HepG2 (cell line): Measurements from ENCODE around the gene OGG1. TPM values are rescaled to one million over a fixed set of nuclear protein-coding genes. Genes with fewer than 3 reads are reported as not detected.

Source experiments
- ATAC-seq: fragments of 200-7000 bp; cut with Tn5 transposase; 3 replicates; pipeline ENCODE4 v1.9.1; 2020; ENCODE audit warnings: mild to moderate bottlenecking, moderate library complexity
- Bru-seq: library from RNA; stranded (reverse); fragments of 400-500 nt; gene quantifications from one replicate; lab custom pipeline; 2021; lab: Mats Ljungman, UMichigan
- BruChase-seq, 2 experiments: library from RNA; stranded (reverse); fragments of 400-500 nt; gene quantifications; one replicate each; lab custom pipeline; 2021; lab: Mats Ljungman, UMichigan
- BruUV-seq: library from RNA; stranded (reverse); fragments of 400-500 nt; replicated peaks from 2 replicates; lab custom pipeline; 2021; lab: Mats Ljungman, UMichigan
- CTCF ChIA-PET: fragments of 300-600 bp; formaldehyde crosslinking; extraction: SDS; loops from one replicate; lab custom pipeline; 2021; ENCODE audit warnings: low total read pairs, inconsistent platforms, low intra/inter-chr PET ratio; lab: Yijun Ruan, JAX
- POLR2A ChIA-PET: fragments of 350-600 bp; sonication (Branson Sonifier 250); formaldehyde crosslinking; loops from one replicate; lab custom pipeline; 2020; ENCODE audit warnings: antibody characterized with exemption, inconsistent platforms; lab: Yijun Ruan, JAX
- DNase-seq: peaks from one replicate; pipeline ENCODE4 v3.0.0-alpha.2; 2015; ENCODE audit warnings: low spot score
- FAIRE-seq: peaks from 3 replicates; lab custom pipeline; 2011; peaks lifted over from hg19 to GRCh38; lab: Jason Lieb, UNC
- H2AFZ ChIP-seq: one replicate; pipeline ENCODE4 v1.6.1; 2011; ENCODE audit warnings: low read length, inconsistent platforms
- H3K27ac ChIP-seq: fragments of 300-600 bp; 3 replicates; pipeline ENCODE4 v1.8.0; 2011; ENCODE audit warnings: mixed run types, mild to moderate bottlenecking, mixed read lengths, low read length, inconsistent platforms; ENCODE audit not compliant: insufficient read depth; ENCODE audit errors: extremely low read length
- H3K27me3 ChIP-seq, 2 experiments: fragments of 200-600 bp in 1 of 2; 2 replicates in 1 of 2; 3 replicates in 1 of 2; pipeline versions ENCODE4 v1.6.0 to v1.8.0; 2011; ENCODE audit warnings: low read length in 2 of 2, mild to moderate bottlenecking in 2 of 2, moderate library complexity in 2 of 2, inconsistent platforms in 1 of 2; ENCODE audit not compliant: insufficient read depth in 2 of 2, control insufficient read depth in 1 of 2
- H3K36me3 ChIP-seq, 2 experiments: fragments of 200-600 bp in 1 of 2; replicated peaks in 1 of 2; 2 replicates in 1 of 2; 3 replicates in 1 of 2; pipeline versions ENCODE4 v1.5.1 to v1.8.0; 2011; ENCODE audit warnings: low read length in 2 of 2, inconsistent platforms in 1 of 2; ENCODE audit not compliant: insufficient read depth in 2 of 2, control insufficient read depth in 1 of 2
- H3K4me1 ChIP-seq: 2 replicates; pipeline ENCODE4 v1.5.1; 2012; ENCODE audit warnings: low read length, inconsistent platforms; ENCODE audit not compliant: insufficient read depth
- H3K4me2 ChIP-seq: 2 replicates; pipeline ENCODE4 v1.6.0; 2011; ENCODE audit warnings: low read depth, low read length, inconsistent platforms
- H3K4me3 ChIP-seq, 3 experiments: fragments of 200-600 bp in 1 of 3; sonication (generic), shearing (Covaris generic) in 1 of 3; replicated peaks in 1 of 3; 2 replicates each; pipeline ENCODE4 v1.5.1; 2011 to 2016; ENCODE audit warnings: low read length in 3 of 3, inconsistent platforms in 2 of 3, low read depth in 2 of 3, mild to moderate bottlenecking in 2 of 3, control low read depth in 1 of 3, mixed read lengths in 1 of 3; ENCODE audit not compliant: insufficient read depth in 1 of 3
- H3K79me2 ChIP-seq: one replicate; pipeline ENCODE4 v1.6.1; 2011; ENCODE audit warnings: low read length, inconsistent platforms; ENCODE audit not compliant: insufficient read depth
- H3K9ac ChIP-seq: 2 replicates; pipeline ENCODE4 v1.6.0; 2011; ENCODE audit warnings: mild to moderate bottlenecking, low read depth, low read length, inconsistent platforms; ENCODE audit not compliant: insufficient read depth
- H3K9me3 ChIP-seq: 2 replicates; pipeline ENCODE4 v1.5.1; 2012; ENCODE audit warnings: mild to moderate bottlenecking, low read length
- H4K20me1 ChIP-seq: 2 replicates; pipeline ENCODE4 v1.6.0; 2011; ENCODE audit warnings: inconsistent platforms, mild to moderate bottlenecking, low read length, moderate library complexity; ENCODE audit not compliant: insufficient read depth
- EZH2 ChIP-seq: conservative IDR thresholded peaks from 2 replicates; pipeline ENCODE4 v1.6.1; 2012; ENCODE audit warnings: mild to moderate bottlenecking, low read depth, low read length, moderate library complexity
- FOXM1 ChIP-seq: sonication (generic); formaldehyde crosslinking; IDR thresholded peaks from 2 replicates; pipeline ENCODE4 v1.5.0; 2020; ENCODE audit warnings: missing genetic modification reagents
- GABPB1 ChIP-seq: IDR thresholded peaks from 2 replicates; pipeline ENCODE4 v1.6.1; 2016; ENCODE audit warnings: mild to moderate bottlenecking, missing genetic modification reagents, moderate library complexity, missing compliant biosample characterization
- GZF1 ChIP-seq: sonication (generic); formaldehyde crosslinking; IDR thresholded peaks from 2 replicates; pipeline ENCODE4 v1.5.1; 2020; ENCODE audit warnings: mild to moderate bottlenecking, missing genetic modification reagents
- HMGXB4 ChIP-seq, 2 experiments: sonication (generic) in 1 of 2; formaldehyde crosslinking in 1 of 2; IDR thresholded peaks; 2 replicates each; pipeline versions ENCODE4 v1.4.0 to v1.6.1; 2018 to 2020; ENCODE audit warnings: missing genetic modification reagents in 2 of 2, borderline replicate concordance in 1 of 2, low read depth in 1 of 2, mild to moderate bottlenecking in 1 of 2, missing biosample characterization in 1 of 2
- TOE1 ChIP-seq: sonication (generic); formaldehyde crosslinking; IDR thresholded peaks from 2 replicates; pipeline ENCODE4 v1.4.0; 2020; ENCODE audit warnings: mild to moderate bottlenecking, missing genetic modification reagents
- ZNF83 ChIP-seq: sonication (generic); formaldehyde crosslinking; IDR thresholded peaks from 2 replicates; pipeline ENCODE4 v1.4.0; 2020; ENCODE audit warnings: missing genetic modification reagents, mild to moderate bottlenecking, borderline replicate concordance
- WGBS: methylation state at CpG from one replicate; pipeline ENCODE4 v1.1.6; 2017; ENCODE audit warnings: low lambda C conversion rate; 5-methylcytosine and 5-hydroxymethylcytosine counted together
- in situ Hi-C: cut with HindIII; loops from 2 replicates; pipeline ENCODE4 v1.10.0; 2017; ENCODE audit warnings: low pct_unique_long_range_greater_than_20kb; ENCODE audit not compliant: extremely low pct_ligation_motif_present
- intact Hi-C: fragments of 100-400 bp; cut with micrococcal nuclease; formaldehyde crosslinking; loops from one replicate; pipeline ENCODE4 v1.10.0; 2022; ENCODE audit not compliant: unreplicated experiment
- long read RNA-seq, 2 experiments: library from RNA in 1 of 2; library from polyadenylated mRNA in 1 of 2; stranded (forward) in 1 of 2; unstranded in 1 of 2; transcript quantifications; one replicate each; pipeline ENCODE4 v2.0.0, GENCODE V29; 2019 to 2022
- polyA minus RNA-seq, 3 experiments: library from RNA; depleted of rRNA, polyadenylated mRNA; stranded (reverse); fragments of >200 nt; gene quantifications; 2 replicates each; pipeline ENCODE4 v1.2.3, GENCODE V29; 2011; ENCODE audit warnings: low replicate concordance in 1 of 3
- polyA plus RNA-seq, 8 experiments: library from polyadenylated mRNA; depleted of rRNA in 3 of 8; stranded (reverse) in 7 of 8; unstranded in 1 of 8; fragments of >200 nt; fragmentation: Illumina TruSeq in 4 of 8; extraction: Trizol in 4 of 8; gene quantifications; 2 replicates each; pipeline versions ENCODE4 v1.2.1 to v1.2.3, GENCODE V29; 2011 to 2016; ENCODE audit warnings: low read depth in 4 of 8, missing spikeins in 1 of 8, mixed read lengths in 1 of 8; ENCODE audit not compliant: insufficient read depth in 1 of 8
- total RNA-seq, 5 experiments: library from RNA; depleted of rRNA; stranded (reverse); fragments of >200 nt; fragmentation: Illumina TruSeq; extraction: Trizol; gene quantifications; 2 replicates each; pipeline ENCODE4 v1.2.3, GENCODE V29; 2016; ENCODE audit warnings: low read depth in 1 of 5
- TF ChIP-seq, protein P1 (sequence below): sonication (generic); IDR thresholded peaks from 2 replicates; pipeline ENCODE4 v1.6.1; 2016; ENCODE audit warnings: low read depth, borderline replicate concordance
- TF ChIP-seq, protein P2 (sequence below): sonication (generic); formaldehyde crosslinking; IDR thresholded peaks from 2 replicates; pipeline ENCODE4 v1.5.0; 2020; ENCODE audit warnings: mild to moderate bottlenecking, missing genetic modification reagents

Gene OGG1
- 23.8 and 28.7 TPM in 2 replicates for total RNA-seq (2016; rRNA removed; fragmentation: Illumina TruSeq; extraction: Trizol)
- total RNA-seq (2016; cell fraction: cytosol; rRNA removed; fragmentation: Illumina TruSeq; extraction: Trizol; ENCODE audit: low read depth) = 45.5 and 45.8 TPM in 2 replicates
- 26.5 and 28.3 TPM in 2 replicates for total RNA-seq (2016; cell fraction: insoluble cytoplasmic fraction; rRNA removed; fragmentation: Illumina TruSeq; extraction: Trizol)
- total RNA-seq (2016; cell fraction: membrane; rRNA removed; fragmentation: Illumina TruSeq; extraction: Trizol) = 17.8 and 19.8 TPM in 2 replicates
- 23.3 and 24.6 TPM in 2 replicates for total RNA-seq (2016; cell fraction: nucleus; rRNA removed; fragmentation: Illumina TruSeq; extraction: Trizol)
- polyA plus RNA-seq (2011; rRNA removed) = 33.2 and 38.9 TPM in 2 replicates
- polyA plus RNA-seq (2011; cell fraction: cytosol; rRNA removed) = 23.2 and 27.3 TPM in 2 replicates
- 48.7 and 59.7 TPM in 2 replicates for polyA plus RNA-seq (2011; cell fraction: nucleus; rRNA removed)
- 19.0 and 19.1 TPM in 2 replicates for polyA plus RNA-seq (2012)
- 9.3 and 10.9 TPM in 2 replicates for polyA plus RNA-seq (2016; cell fraction: cytosol; fragmentation: Illumina TruSeq; extraction: Trizol; ENCODE audit: low read depth)
- 31.9 and 32.4 TPM in 2 replicates for polyA plus RNA-seq (2016; cell fraction: insoluble cytoplasmic fraction; fragmentation: Illumina TruSeq; extraction: Trizol; ENCODE audit: low read depth)
- 15.9 and 18.6 TPM in 2 replicates for polyA plus RNA-seq (2016; cell fraction: membrane; fragmentation: Illumina TruSeq; extraction: Trizol; ENCODE audit: low read depth)
- 26.3 and 38.4 TPM in 2 replicates for polyA plus RNA-seq (2016; cell fraction: nucleus; fragmentation: Illumina TruSeq; extraction: Trizol; ENCODE audit: insufficient read depth, low read depth)
- 89.8 and 134 TPM in 2 replicates for polyA minus RNA-seq (2011; rRNA and poly(A)+ RNA removed; ENCODE audit: low replicate concordance)
- polyA minus RNA-seq (2011; cell fraction: cytosol; rRNA and poly(A)+ RNA removed) = 15.1 and 17.1 TPM in 2 replicates
- 56.5 and 63.9 TPM in 2 replicates for polyA minus RNA-seq (2011; cell fraction: nucleus; rRNA and poly(A)+ RNA removed)
- Bru-seq, nascent RNA = percentile 71 among the genes with signal in this experiment
- BruChase-seq, experiment 1, labeled RNA remaining after a 6-hour chase = percentile 57 among the genes with signal in this experiment
- percentile 64 among the genes with signal in this experiment for BruChase-seq, experiment 2, labeled RNA remaining after a 2-hour chase
- long read RNA-seq, experiment 1, transcript OGG1-205 (7 exons, 1,744 nt) = major isoform, 9 of 16 reads
- long read RNA-seq, experiment 1, partial matches to known transcripts = 2 of 16 reads
- long read RNA-seq, experiment 1, other reads (novel, unspliced or antisense) = 3 of 16 reads
- long read RNA-seq, experiment 2, full-length matches to known transcripts = 29 of 46 reads
- long read RNA-seq, experiment 2, partial matches to known transcripts = 8 of 46 reads
- long read RNA-seq, experiment 2, other reads (novel, unspliced or antisense) = 9 of 46 reads

GRCh38 chr3:9749645-9750555 lies at the start of gene OGG1:
Gene OGG1 (plus strand): TSS chr3:9749952. CDS start chr3:9750287, 335 bp downstream.
- FAIRE-seq = peak; percentile 96
- peak within 1 kb of the TSS; percentile 77 for H3K9ac ChIP-seq
- TSS peak; percentile 51 for BruUV-seq
- TF ChIP-seq, protein P1, sequence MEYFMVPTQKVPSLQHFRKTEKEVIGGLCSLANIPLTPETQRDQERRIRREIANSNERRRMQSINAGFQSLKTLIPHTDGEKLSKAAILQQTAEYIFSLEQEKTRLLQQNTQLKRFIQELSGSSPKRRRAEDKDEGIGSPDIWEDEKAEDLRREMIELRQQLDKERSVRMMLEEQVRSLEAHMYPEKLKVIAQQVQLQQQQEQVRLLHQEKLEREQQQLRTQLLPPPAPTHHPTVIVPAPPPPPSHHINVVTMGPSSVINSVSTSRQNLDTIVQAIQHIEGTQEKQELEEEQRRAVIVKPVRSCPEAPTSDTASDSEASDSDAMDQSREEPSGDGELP = peak; percentile 93
- TF ChIP-seq EZH2 (no peak), ZNF83 (CRISPR knock-in tag) (0 out of 2 replicates have a peak, but pooled peaks have one; percentile 79), GABPB1 (CRISPR knock-in tag) (peak; percentile 95), HMGXB4 (CRISPR knock-in tag; IDR thresholded peaks at IDR 0.05; ENCODE audit: borderline replicate concordance in 1 of 2, low read depth in 1 of 2) (peak in 1 of 2 experiments; percentile 35; a peak in 2 of 4 replicates), FOXM1 (CRISPR knock-in tag) (no peak), GZF1 (CRISPR knock-in tag) (0 out of 2 replicates have a peak, but pooled peaks have one; percentile 28), TOE1 (CRISPR knock-in tag) (no peak)
- TF ChIP-seq, protein P2, sequence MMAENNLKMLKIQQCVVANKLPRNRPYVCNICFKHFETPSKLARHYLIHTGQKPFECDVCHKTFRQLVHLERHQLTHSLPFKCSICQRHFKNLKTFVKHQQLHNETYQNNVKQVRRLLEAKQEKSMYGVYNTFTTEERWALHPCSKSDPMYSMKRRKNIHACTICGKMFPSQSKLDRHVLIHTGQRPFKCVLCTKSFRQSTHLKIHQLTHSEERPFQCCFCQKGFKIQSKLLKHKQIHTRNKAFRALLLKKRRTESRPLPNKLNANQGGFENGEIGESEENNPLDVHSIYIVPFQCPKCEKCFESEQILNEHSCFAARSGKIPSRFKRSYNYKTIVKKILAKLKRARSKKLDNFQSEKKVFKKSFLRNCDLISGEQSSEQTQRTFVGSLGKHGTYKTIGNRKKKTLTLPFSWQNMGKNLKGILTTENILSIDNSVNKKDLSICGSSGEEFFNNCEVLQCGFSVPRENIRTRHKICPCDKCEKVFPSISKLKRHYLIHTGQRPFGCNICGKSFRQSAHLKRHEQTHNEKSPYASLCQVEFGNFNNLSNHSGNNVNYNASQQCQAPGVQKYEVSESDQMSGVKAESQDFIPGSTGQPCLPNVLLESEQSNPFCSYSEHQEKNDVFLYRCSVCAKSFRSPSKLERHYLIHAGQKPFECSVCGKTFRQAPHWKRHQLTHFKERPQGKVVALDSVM (CRISPR knock-in tag) = peak; percentile 91

More at GRCh38 chr3:9749645-9750555, at the start of gene OGG1:
- H3K4me1 ChIP-seq = peaks cover 19% of the 10 kb centered on the region
- in situ Hi-C loops (no loop called here), intact Hi-C loops (loop anchor here (1.0 kb wide), 1 partner anchor 19 kb away; the partner anchor contains the start of gene BRPF1)
- no peaks in the 10 kb centered on the region for H4K20me1 ChIP-seq
- peak within 1 kb of the TSS; percentile 83 to 93 (median 89) for H3K4me3 ChIP-seq
- H3K9me3 ChIP-seq = no peaks in the 10 kb centered on the region
- H3K79me2 ChIP-seq = peaks cover 13% of the 10 kb centered on the region
- 1% methylated on average over 34 of the region's 60 CpGs for WGBS
- ChIA-PET CTCF (no interaction called here), POLR2A (interaction anchor here (1.0 to 4.0 kb wide), 15 partner anchors 10 to 498 kb away, joined by 3 to 50 read pairs (median 6); partner anchors contain the start of genes ARPC4, BRPF1, CAMK1 and MTMR14)
- H2AFZ ChIP-seq = peak within 1 kb of the TSS; percentile 72
- H3K27me3 ChIP-seq = no peaks in the 10 kb centered on the region
- H3K27ac ChIP-seq = peak within 1 kb of the TSS; percentile 72
- H3K36me3 ChIP-seq = peaks cover 32 to 42% of the 10 kb centered on the region in 2 experiments
- ATAC-seq = peak; percentile 95
- H3K4me2 ChIP-seq = peak within 1 kb of the TSS; percentile 90
- peak; percentile 96 for DNase-seq
